Hair follicle dermal papilla cell (primary cell): Measurements from ENCODE around the gene ERGIC1. TPM values are rescaled to one million over a fixed set of nuclear protein-coding genes. Genes with fewer than 3 reads are reported as not detected.

Experiments
- small RNA-seq: library from RNA; depleted of rRNA; stranded (forward); fragments of <200 nt; gene quantifications from one replicate; pipeline ENCODE3, GENCODE V24; 2012
- total RNA-seq: library from RNA; depleted of rRNA; stranded (reverse); fragments of >200 nt; gene quantifications from 2 replicates; pipeline ENCODE4 v1.2.3, GENCODE V29; 2012

ERGIC1 gene, protein sequence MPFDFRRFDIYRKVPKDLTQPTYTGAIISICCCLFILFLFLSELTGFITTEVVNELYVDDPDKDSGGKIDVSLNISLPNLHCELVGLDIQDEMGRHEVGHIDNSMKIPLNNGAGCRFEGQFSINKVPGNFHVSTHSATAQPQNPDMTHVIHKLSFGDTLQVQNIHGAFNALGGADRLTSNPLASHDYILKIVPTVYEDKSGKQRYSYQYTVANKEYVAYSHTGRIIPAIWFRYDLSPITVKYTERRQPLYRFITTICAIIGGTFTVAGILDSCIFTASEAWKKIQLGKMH
- total RNA-seq = 125 and 137 TPM in 2 replicates

DNA sequence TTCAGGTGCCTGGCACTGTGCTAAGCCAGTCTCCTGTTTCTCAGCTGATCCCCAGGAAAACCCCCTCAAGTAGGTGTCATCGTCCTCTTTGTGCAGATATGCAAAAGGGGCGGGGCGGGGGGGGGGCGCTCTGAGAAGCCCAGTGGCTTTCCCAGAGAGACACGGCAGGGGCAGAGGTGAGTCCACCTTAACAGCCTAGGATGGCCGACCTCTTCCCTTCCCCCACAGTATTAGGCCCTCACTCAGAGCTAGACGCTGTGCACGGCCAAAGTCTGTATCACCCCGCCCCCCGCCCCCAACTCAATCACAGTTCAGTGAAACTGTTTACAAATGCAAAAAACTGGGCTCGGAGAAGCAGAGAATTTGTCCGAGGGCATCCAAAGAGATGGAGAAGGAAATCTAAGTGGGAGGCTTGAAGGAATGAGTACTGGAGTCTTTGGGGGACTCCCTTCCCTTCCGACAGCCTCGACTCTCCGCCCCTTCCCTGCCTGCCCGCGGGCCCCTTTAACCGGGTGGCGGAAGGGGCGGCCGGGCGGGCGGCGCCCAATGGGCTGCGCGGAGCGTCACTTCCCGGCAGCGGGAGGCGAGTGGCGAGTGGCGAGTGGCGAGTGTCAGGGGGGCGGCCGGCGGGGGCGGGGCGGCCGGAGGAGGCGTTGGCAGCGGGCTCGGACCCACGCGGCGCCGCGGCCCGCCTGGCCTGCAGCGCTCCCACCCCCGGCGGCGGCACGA, at the start of gene ERGIC1:
TSS of gene ERGIC1 (plus strand) at position 566 of the 729 bp plus-strand sequence. CDS start at position 729, 163 bp downstream.

DNA sequence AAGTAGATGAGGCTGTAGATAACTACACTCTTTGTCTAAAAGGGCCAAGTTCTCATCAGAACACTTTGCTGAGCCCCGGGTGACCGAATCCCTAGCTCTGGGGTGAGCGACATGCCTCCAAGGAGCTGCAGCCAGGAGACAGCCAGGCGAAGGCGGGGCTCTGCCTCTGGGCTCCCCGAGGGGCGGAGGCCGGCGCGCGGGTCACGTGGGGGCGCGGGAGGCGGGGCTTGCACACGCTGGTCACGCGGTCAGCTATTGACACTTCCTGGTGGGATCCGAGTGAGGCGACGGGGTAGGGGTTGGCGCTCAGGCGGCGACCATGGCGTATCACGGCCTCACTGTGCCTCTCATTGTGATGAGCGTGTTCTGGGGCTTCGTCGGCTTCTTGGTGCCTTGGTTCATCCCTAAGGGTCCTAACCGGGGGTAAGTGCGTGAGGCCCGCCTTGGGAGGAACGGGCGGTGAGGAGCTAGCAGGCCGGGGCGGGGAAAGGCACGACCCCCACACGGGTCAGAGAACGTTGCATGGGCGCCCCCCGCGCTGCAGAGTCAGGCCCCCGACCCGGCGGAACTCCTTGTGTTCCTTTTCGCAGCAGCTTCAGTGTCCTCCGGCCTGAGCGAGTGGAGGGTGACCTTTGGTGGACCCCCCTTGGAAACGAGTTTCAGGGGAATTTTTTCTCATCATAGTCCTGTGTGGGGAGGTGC, 149.6 kb downstream of the ERGIC1 start, which contains the start of gene ATP6V0E1:
TSS of gene ATP6V0E1 (plus strand) at position 230 of the 702 bp plus-strand sequence. CDS start at position 320, 90 bp downstream.

Small RNA genes within 50 kb of the gene (small RNA-seq; reads per million reads assigned to genes)
- gene AC022217.4 = not detected

Other genes with a start within 250 kb of the ERGIC1 start
- 0.65 and 0.97 TPM in 2 replicates for gene NEURL1B, start 193.0 kb upstream of the ERGIC1 start, total RNA-seq
- gene DUSP1, start 63.1 kb upstream of the ERGIC1 start, total RNA-seq = 226 and 235 TPM in 2 replicates
- gene RPL26L1, start 125.2 kb downstream of the ERGIC1 start, total RNA-seq = 24.2 and 28.5 TPM in 2 replicates
- 119 and 157 TPM in 2 replicates for gene ATP6V0E1, start 149.5 kb downstream of the ERGIC1 start, total RNA-seq
- gene CREBRF, start 222.1 kb downstream of the ERGIC1 start, total RNA-seq = 19.1 and 25.0 TPM in 2 replicates